ENCODE data around the gene OR51B4. TPM values are rescaled to one million over a fixed set of nuclear protein-coding genes. Genes with fewer than 3 reads are reported as not detected.

OR51B4 gene
- total RNA-seq, 2 experiments from 2014 or later = not detected

DNA sequence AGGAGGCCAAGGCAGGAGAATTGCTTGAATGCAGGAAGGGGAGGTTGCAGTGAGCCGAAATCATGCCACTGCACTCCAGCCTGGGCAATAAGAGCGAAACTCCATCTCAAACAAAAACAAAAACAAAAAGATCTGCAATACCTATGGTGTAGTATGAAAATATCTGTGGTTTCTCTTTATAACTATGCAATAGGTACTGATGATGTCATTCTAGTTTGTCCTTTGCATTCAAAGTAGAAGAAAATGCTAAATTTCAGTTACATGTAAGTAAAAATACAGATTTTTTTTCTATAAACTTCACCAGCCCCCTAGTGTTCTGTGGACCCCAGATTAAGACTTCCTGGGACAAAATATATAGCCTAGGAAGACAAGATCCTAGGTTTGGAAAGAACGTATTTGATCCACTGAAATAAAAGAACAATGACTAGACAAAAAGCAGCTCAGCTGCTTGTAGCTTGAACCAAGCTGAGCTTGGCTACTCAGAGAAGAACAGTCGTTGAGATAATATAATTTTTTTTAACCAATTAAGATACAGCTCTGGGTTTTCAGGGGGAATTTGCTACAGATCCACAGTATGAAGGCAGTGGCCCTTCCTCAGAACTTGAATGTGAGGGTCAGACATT lies 29.2 kb downstream of the OR51B4 start:
- intact Hi-C loops (cut with micrococcal nuclease) = no loop called here
- Mint-ChIP-seq H3K27me3 (peaks cover 4% of the 10 kb centered on the region), H3K4me1 (ENCODE audit: low read depth) (no peaks in the 10 kb centered on the region), H3K36me3 (ENCODE audit: low read depth) (no peaks in the 10 kb centered on the region), H3K4me3 (no peak overlapping the region), H3K9me3 (no peaks in the 10 kb centered on the region), H3K27ac (no peak overlapping the region)
- DNase-seq (no peak), ATAC-seq (no peak)
- TF ChIP-seq, protein P1, sequence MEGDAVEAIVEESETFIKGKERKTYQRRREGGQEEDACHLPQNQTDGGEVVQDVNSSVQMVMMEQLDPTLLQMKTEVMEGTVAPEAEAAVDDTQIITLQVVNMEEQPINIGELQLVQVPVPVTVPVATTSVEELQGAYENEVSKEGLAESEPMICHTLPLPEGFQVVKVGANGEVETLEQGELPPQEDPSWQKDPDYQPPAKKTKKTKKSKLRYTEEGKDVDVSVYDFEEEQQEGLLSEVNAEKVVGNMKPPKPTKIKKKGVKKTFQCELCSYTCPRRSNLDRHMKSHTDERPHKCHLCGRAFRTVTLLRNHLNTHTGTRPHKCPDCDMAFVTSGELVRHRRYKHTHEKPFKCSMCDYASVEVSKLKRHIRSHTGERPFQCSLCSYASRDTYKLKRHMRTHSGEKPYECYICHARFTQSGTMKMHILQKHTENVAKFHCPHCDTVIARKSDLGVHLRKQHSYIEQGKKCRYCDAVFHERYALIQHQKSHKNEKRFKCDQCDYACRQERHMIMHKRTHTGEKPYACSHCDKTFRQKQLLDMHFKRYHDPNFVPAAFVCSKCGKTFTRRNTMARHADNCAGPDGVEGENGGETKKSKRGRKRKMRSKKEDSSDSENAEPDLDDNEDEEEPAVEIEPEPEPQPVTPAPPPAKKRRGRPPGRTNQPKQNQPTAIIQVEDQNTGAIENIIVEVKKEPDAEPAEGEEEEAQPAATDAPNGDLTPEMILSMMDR (IDR thresholded peaks at IDR 0.05) = no peak
- ChIA-PET POLR2A (no interaction called here), CTCF (no interaction called here)

DNA sequence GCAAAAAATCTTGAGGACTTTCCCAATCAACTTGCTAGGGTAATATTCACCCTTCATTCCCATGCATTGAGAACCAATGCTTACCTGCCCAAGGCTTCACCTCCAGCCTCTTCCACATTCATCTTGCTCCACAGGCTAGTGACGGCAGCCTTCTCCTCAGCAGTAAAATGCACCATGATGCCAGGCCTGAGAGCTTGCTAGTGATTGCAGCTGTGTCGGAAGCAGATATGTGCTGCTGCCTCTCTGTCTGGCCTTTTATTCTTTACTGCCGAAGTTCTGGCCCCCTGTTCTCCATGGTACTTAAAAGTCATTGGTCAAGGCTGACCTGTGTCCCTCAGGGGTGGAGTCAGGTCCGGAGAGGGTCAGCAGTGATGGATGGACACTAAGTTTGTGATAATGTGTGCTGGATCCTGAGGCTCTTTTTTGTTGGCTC lies 32.0 kb downstream of the OR51B4 start, which contains the start of gene HBE1:
Gene HBE1, minus strand, starts transcription at position 231 of the 433 bp plus-strand sequence. Its CDS starts 55 bp downstream, at position 176.
- Mint-ChIP-seq H3K4me3 (no peak within 1 kb of the TSS), H3K4me1 (ENCODE audit: low read depth) (no peaks in the 10 kb centered on the region), H3K27me3 (peaks cover 4% of the 10 kb centered on the region), H3K27ac (no peak within 1 kb of the TSS), H3K36me3 (ENCODE audit: low read depth) (no peaks in the 10 kb centered on the region), H3K9me3 (no peaks in the 10 kb centered on the region)
- DNase-seq = no peak
- intact Hi-C loops (cut with micrococcal nuclease) = no loop called here
- CTCF ChIA-PET = no interaction called here
- POLR2A ChIA-PET = no interaction called here
- TF ChIP-seq, protein P1 (IDR thresholded peaks at IDR 0.05) = no peak
- ATAC-seq = no peak

DNA sequence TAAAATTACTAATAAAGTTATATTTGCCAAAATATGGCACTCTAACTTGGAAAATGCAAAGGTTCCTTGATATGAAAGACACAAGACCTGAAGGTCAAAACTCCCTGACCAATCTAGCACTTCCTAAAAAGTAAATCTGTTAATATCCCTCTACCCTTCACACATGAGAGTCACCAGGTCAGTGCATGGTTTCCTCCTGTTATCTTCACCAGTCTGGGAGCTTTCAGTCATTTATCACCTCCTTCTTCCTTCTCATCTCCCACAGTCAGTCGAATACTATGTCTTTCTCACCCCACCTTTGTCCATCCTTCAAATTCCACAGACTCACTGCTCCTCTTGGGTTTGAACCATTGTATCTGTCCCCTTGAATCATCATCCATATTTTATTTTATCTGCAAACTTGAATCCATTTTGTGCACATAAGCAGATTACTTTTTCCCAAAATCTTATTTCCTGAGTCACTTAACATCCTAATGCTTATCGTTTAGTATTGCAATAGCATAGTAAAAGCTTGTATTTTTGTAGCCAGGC lies 34.6 kb downstream of the OR51B4 start:
- DNase-seq = no peak
- intact Hi-C loops (cut with micrococcal nuclease) = no loop called here
- Mint-ChIP-seq H3K27ac (no peak overlapping the region), H3K36me3 (ENCODE audit: low read depth) (no peaks in the 10 kb centered on the region), H3K9me3 (peaks cover 2% of the 10 kb centered on the region), H3K4me1 (ENCODE audit: low read depth) (no peaks in the 10 kb centered on the region), H3K27me3 (peaks cover 3% of the 10 kb centered on the region), H3K4me3 (no peak overlapping the region)
- TF ChIP-seq, protein P1 (IDR thresholded peaks at IDR 0.05) = no peak
- ATAC-seq = no peak
- ChIA-PET POLR2A (no interaction called here), CTCF (no interaction called here)

DNA sequence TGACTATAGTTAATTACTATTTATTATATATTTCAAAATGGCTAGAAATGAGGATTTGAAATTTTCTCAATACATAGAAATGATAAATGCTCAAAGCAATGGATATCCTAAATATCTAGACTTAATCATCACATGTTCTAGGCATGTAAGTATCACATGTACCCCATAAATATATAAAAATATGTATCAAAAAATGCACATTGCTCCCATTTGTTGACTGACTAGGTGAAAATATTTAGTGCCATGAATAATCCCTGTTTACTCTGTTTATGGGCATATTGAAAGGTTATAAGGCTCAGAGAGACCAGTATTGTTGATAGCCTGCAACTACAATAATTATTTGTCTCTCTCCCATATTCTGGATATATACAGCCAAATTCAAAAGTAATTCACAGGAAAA lies 35.1 kb downstream of the OR51B4 start:
- ATAC-seq (no peak), DNase-seq (no peak)
- H3K4me3 Mint-ChIP-seq = no peak overlapping the region
- no peaks in the 10 kb centered on the region for H3K4me1 Mint-ChIP-seq (ENCODE audit: low read depth)
- H3K36me3 Mint-ChIP-seq (ENCODE audit: low read depth) = no peaks in the 10 kb centered on the region
- peaks cover 2% of the 10 kb centered on the region for H3K9me3 Mint-ChIP-seq
- ChIA-PET POLR2A (no interaction called here), CTCF (no interaction called here)
- intact Hi-C loops (cut with micrococcal nuclease) = no loop called here
- peaks cover 3% of the 10 kb centered on the region for H3K27me3 Mint-ChIP-seq
- H3K27ac Mint-ChIP-seq = no peak overlapping the region
- TF ChIP-seq, protein P1 (IDR thresholded peaks at IDR 0.05) = no peak

DNA sequence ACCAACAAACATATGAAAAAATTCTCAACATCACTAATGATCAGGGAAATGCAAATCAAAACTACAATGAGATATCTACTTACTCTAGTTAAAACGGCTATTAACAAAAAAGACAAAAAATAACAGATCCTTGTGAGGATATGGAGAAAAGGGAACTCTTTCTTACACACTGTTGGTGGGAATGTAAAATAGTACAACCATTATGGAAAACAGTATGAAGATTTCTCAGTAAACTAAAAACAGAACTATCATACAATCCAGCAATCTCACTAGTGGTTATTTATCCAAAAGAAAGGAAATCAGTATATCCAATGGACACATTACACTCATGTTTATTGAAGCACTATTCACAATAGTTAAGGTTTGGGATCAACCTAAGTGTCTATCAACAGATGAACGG lies 35.9 kb downstream of the OR51B4 start:
- Mint-ChIP-seq H3K9me3 (peaks cover 2% of the 10 kb centered on the region), H3K4me1 (ENCODE audit: low read depth) (no peaks in the 10 kb centered on the region), H3K4me3 (no peak overlapping the region), H3K27ac (no peak overlapping the region), H3K36me3 (ENCODE audit: low read depth) (no peaks in the 10 kb centered on the region), H3K27me3 (peaks cover 3% of the 10 kb centered on the region)
- no peak for ATAC-seq
- CTCF ChIA-PET = no interaction called here
- POLR2A ChIA-PET = no interaction called here
- no peak for DNase-seq
- intact Hi-C loops (cut with micrococcal nuclease) = no loop called here
- TF ChIP-seq, protein P1 (IDR thresholded peaks at IDR 0.05) = no peak

Measured in activated CD8-positive, alpha-beta T cell treated with anti-CD3 and anti-CD28 coated beads for 36 hours (primary cell).